Calu3 (cell line): ENCODE results near the gene KCP. TPM values are rescaled to one million over a fixed set of nuclear protein-coding genes. Genes with fewer than 3 reads are reported as not detected.

ENCODE experiments used
- BruUV-seq: library from RNA; stranded (reverse); fragments of 400-500 nt; replicated peaks from 2 replicates; lab custom pipeline; 2021; lab: Mats Ljungman, UMichigan
- CTCF ChIA-PET: fragments of 300-600 bp; sonication (Branson Sonifier 250); formaldehyde crosslinking; loops from one replicate; lab custom pipeline; 2022; ENCODE audit warnings: antibody characterized with exemption; lab: Charles Lee
- DNase-seq: peaks from one replicate; pipeline ENCODE4 v3.0.0; 2022
- H3K27ac Mint-ChIP-seq: one replicate; pipeline ENCODE4 v1.8.0; 2022; ENCODE audit warnings: mixed read lengths; ENCODE audit not compliant: unreplicated experiment
- H3K27me3 Mint-ChIP-seq: one replicate; pipeline ENCODE4 v1.8.0; 2022; ENCODE audit warnings: mixed read lengths; ENCODE audit not compliant: unreplicated experiment
- H3K36me3 Mint-ChIP-seq: one replicate; pipeline ENCODE4 v1.8.0; 2022; ENCODE audit warnings: mild to moderate bottlenecking, moderate library complexity, mixed read lengths; ENCODE audit not compliant: insufficient read depth, unreplicated experiment
- H3K4me1 Mint-ChIP-seq: one replicate; pipeline ENCODE4 v1.8.0; 2022; ENCODE audit warnings: mild to moderate bottlenecking, low read depth, mixed read lengths; ENCODE audit not compliant: unreplicated experiment
- H3K4me3 Mint-ChIP-seq: one replicate; pipeline ENCODE4 v1.8.0; 2022; ENCODE audit warnings: mild to moderate bottlenecking, low read depth, moderate library complexity, mixed read lengths; ENCODE audit not compliant: unreplicated experiment
- H3K9me3 Mint-ChIP-seq: one replicate; pipeline ENCODE4 v1.8.0; 2022; ENCODE audit warnings: low read depth, mixed read lengths; ENCODE audit not compliant: unreplicated experiment
- intact Hi-C: fragments of 100-400 bp; cut with micrococcal nuclease; formaldehyde crosslinking; loops from one replicate; pipeline ENCODE4 v1.10.0; 2022; ENCODE audit not compliant: unreplicated experiment
- total RNA-seq: library from RNA; stranded (reverse); gene quantifications from 2 replicates; pipeline ENCODE4 v1.2.3, GENCODE V29; 2022
- TF ChIP-seq, protein P1 (sequence below): fragments of 200-600 bp; IDR thresholded peaks from one replicate; pipeline ENCODE4 v1.8.0; 2022; ENCODE audit warnings: antibody characterized with exemption; ENCODE audit not compliant: unreplicated experiment

The KCP gene
- total RNA-seq, 1 experiment from 2014 or later, result 6.8 TPM

GRCh38 chr7:128881458-128882125, 28.9 kb downstream of the KCP start:
- no peaks in the 10 kb centered on the region for H3K27me3 Mint-ChIP-seq
- H3K27ac Mint-ChIP-seq, result no peak overlapping the region
- intact Hi-C loops, result loop anchor here (5.0 kb wide), 1 partner anchor 89 kb away; the partner anchor contains the start of gene CCDC136
- DNase-seq, result no peak
- H3K4me1 Mint-ChIP-seq, result peaks cover 6% of the 10 kb centered on the region
- H3K9me3 Mint-ChIP-seq, result no peaks in the 10 kb centered on the region
- BruUV-seq, result no TSS peak
- CTCF ChIA-PET, result interaction anchor here (0.5 to 0.6 kb wide), 2 partner anchors 12 to 218 kb away, joined by 3 read pairs; no protein-coding TSS in a partner anchor
- H3K36me3 Mint-ChIP-seq, result peaks cover 9% of the 10 kb centered on the region
- TF ChIP-seq, protein P1, sequence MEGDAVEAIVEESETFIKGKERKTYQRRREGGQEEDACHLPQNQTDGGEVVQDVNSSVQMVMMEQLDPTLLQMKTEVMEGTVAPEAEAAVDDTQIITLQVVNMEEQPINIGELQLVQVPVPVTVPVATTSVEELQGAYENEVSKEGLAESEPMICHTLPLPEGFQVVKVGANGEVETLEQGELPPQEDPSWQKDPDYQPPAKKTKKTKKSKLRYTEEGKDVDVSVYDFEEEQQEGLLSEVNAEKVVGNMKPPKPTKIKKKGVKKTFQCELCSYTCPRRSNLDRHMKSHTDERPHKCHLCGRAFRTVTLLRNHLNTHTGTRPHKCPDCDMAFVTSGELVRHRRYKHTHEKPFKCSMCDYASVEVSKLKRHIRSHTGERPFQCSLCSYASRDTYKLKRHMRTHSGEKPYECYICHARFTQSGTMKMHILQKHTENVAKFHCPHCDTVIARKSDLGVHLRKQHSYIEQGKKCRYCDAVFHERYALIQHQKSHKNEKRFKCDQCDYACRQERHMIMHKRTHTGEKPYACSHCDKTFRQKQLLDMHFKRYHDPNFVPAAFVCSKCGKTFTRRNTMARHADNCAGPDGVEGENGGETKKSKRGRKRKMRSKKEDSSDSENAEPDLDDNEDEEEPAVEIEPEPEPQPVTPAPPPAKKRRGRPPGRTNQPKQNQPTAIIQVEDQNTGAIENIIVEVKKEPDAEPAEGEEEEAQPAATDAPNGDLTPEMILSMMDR, result no peak
- H3K4me3 Mint-ChIP-seq, result no peak overlapping the region

- Mint-ChIP-seq H3K9me3 (no peaks in the 10 kb centered on the region), H3K27me3 (no peaks in the 10 kb centered on the region), H3K36me3 (peaks cover 8% of the 10 kb centered on the region), H3K27ac (no peak overlapping the region), H3K4me3 (no peak overlapping the region), H3K4me1 (peaks cover 6% of the 10 kb centered on the region)
- intact Hi-C loops, result loop anchor here (5.0 kb wide), 1 partner anchor 89 kb away; the partner anchor contains the start of gene CCDC136
- no TSS peak for BruUV-seq
- DNase-seq, result no peak
- CTCF ChIA-PET, result interaction anchor here (0.6 kb wide), 1 partner anchor 219 kb away, joined by 3 read pairs; no protein-coding TSS in a partner anchor
- TF ChIP-seq, protein P1, result no peak
These were observed 29.6 kb downstream of the KCP start for GRCh38 chr7:128880791-128881457.

GRCh38 chr7:128879939-128880746, 30.4 kb downstream of the KCP start:
- Mint-ChIP-seq H3K27me3 (no peaks in the 10 kb centered on the region), H3K4me3 (no peak overlapping the region), H3K9me3 (no peaks in the 10 kb centered on the region), H3K27ac (no peak overlapping the region), H3K36me3 (peaks cover 4% of the 10 kb centered on the region), H3K4me1 (peaks cover 6% of the 10 kb centered on the region)
- CTCF ChIA-PET, result no interaction called here
- DNase-seq, result no peak
- intact Hi-C loops, result loop anchor here (5.0 kb wide), 1 partner anchor 88 kb away; the partner anchor contains the start of gene CCDC136
- TF ChIP-seq, protein P1, result no peak
- BruUV-seq, result no TSS peak

DNA sequence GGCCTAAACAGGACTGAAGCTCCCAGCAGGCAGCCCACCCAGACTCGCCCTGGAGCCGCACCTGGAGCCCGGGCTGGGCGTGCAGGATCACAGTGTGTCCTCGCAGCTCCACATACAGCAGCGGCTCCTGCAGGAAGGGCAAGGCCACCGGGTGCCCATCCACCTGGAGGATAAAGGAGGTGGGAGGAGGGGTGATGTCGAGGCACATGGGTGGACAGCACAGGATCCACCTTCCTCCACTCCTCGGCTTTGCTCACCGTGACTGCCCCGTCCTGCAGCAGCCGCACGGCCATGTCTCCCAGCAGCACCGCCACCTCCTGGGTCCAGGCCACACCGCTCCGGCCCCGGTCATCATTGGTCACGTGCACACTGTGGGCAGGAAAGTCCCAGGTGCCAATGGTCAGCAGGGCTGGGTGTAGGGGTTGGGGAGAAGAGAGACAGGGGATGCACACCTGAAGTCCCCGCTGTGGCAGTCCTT, 31.0 kb downstream of the KCP start:
- Mint-ChIP-seq H3K36me3 (peaks cover 4% of the 10 kb centered on the region), H3K27ac (no peak overlapping the region), H3K4me1 (peaks cover 5% of the 10 kb centered on the region), H3K9me3 (no peaks in the 10 kb centered on the region), H3K4me3 (no peak overlapping the region), H3K27me3 (no peaks in the 10 kb centered on the region)
- DNase-seq, result no peak
- CTCF ChIA-PET, result no interaction called here
- BruUV-seq, result no TSS peak
- TF ChIP-seq, protein P1, result no peak
- intact Hi-C loops, result no loop called here
